ENCODE data around the gene SCN1A.
"Not testable (repeated sequence)": the region's sequence is repeated elsewhere in the genome, so short reads cannot be mapped to it uniquely, and the experiment has no call there.

Gene SCN1A

GRCh38 chr2:166135152-166135848, 7.5 kb upstream of the SCN1A start:
- no peak for DNase-seq (ENCODE audit: low read depth)

GRCh38 chr2:166134252-166135151, 6.7 kb upstream of the SCN1A start:
- DNase-seq (ENCODE audit: low read depth) = no peak

DNA sequence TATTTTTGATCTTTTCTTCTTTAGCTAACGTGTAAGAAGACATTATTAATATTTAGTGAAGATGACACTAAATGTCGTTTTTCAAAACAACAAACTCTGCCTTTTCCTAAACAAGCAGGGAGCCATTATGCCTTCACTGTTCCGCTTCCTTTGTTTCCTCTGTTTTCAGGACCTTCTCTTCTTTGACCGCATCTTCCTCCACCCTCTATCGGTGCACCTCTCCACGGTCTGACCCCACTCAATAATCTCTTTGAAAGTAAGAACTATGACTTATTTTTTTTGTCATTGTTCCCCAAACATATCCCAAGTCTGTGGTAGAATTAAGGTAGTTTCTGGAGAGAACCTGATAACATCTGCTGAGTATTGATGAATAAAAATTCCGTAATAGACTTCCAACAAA, 5.8 kb upstream of the SCN1A start:
- DNase-seq (ENCODE audit: low read depth) = no peak

DNA sequence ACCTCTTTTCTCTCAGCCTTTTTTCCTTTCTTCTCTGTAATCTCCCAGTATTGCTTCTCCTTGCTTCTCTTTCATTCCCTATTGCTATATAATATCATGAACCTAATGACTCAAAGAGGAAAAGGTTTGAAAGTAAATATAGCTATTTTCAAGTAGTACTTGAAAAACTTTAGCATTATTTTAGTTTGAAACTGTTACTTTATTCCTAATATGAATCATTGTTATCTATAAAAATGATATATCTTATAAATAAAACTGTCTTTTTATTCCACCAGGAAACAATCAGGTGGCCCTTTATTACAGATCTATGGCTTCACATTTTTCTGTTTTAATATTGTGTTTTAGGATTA, 311 bp upstream of the SCN1A start:
- no peak for DNase-seq (ENCODE audit: low read depth)

GRCh38 chr2:166126007-166126639, 1.7 kb downstream of the SCN1A start:
- DNase-seq (ENCODE audit: low read depth) = no peak

DNA sequence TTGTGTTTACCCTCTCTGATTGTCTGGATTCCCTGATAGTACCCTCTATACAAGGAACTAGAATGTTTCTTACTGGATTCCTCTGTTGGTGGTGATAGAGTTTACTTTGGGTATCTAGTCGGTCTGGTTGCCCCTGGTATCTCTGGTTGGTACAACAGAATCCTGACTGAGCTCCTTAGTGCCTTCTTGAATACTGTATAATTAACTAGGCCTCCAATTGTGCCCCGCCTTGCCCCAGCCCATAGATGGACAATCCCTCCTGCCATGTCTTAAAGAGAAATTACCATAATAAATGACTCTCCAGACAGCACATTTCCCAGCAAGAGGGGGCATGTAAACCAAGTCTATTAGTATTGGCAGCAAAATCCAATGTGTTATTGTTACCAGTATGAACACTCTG, 2.3 kb downstream of the SCN1A start:
- DNase-seq (ENCODE audit: low read depth) = no peak

DNA sequence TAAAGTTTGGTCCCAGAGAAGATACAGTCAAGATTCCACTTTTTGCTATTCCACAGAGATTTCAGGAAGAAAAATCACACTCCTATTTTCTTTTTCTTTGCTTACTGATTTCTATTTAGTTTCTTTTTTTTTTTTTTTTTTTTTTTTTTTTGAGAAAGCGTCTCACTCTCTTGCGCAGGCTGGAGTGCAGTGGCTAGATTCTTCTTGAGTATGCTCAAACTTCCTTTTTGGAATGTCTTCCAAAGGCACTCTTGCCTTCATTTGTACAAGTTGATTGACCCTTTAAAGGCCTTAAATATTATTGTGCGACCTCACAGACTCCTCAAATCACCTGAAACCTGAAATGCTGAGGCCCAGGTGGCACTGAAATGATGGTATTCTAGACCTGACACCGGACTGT, 9.6 kb downstream of the SCN1A start:
- DNase-seq (ENCODE audit: low read depth) = no peak

- no peak for DNase-seq (ENCODE audit: low read depth)
Measured at GRCh38 chr2:166117491-166117890, 10.3 kb downstream of the SCN1A start.

- no peak for DNase-seq (ENCODE audit: low read depth)
Measured at GRCh38 chr2:166115589-166115988, 12.2 kb downstream of the SCN1A start.

- DNase-seq (ENCODE audit: low read depth) = no peak
Measured at GRCh38 chr2:166112193-166112605, 15.6 kb downstream of the SCN1A start.

GRCh38 chr2:166106431-166107015, 21.3 kb downstream of the SCN1A start:
- no peak for DNase-seq (ENCODE audit: low read depth)

- no peak for DNase-seq (ENCODE audit: low read depth)
Measured at GRCh38 chr2:166104773-166105172, 23.0 kb downstream of the SCN1A start.

- no peak for DNase-seq (ENCODE audit: low read depth)
Measured at GRCh38 chr2:166104084-166104483, 23.7 kb downstream of the SCN1A start.

DNA sequence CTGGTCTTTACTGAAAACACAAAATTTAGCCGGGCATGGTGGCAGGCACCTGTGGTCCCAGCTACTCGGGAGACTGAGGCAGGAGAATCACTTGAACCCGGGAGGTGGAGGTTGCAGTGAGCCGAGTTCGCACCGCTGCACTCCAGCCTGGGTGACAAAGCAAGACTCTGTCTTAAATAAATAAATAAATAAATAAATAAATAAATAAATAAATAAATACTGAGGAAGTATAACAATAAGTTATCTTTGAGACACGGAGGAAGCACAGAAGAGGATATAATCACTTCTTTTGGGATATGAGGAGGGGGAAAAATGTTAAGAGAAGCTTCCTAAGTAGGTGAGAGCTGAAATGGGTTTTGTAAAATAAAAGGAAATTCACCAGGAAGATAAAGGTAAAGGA, 24.5 kb downstream of the SCN1A start:
- not testable (repeated sequence) for DNase-seq (ENCODE audit: low read depth)

- DNase-seq (ENCODE audit: low read depth) = no peak
Measured at GRCh38 chr2:166094325-166094724, 33.5 kb downstream of the SCN1A start.

DNA sequence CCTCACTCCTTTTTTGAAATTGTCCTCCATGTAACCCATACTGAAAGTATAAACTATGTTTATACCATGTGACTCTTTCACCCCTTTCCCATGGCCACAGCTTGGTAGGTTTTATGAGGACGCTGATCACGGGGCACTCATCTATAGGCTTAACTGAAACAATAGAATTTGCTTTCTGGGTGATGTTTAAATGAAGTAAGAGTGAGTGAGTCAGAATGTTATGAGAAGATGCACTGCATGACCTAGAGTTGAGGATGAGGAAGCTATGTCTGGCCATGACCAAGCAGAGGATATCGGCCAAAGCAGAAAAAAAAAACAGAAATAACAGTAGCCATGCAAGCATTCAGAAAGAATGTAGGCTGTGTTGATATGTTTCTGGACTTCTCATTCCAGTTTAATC, 34.9 kb downstream of the SCN1A start:
- DNase-seq (ENCODE audit: low read depth) = no peak

GRCh38 chr2:166091439-166091838, 36.4 kb downstream of the SCN1A start:
- no peak for DNase-seq (ENCODE audit: low read depth)

- DNase-seq (ENCODE audit: low read depth) = no peak
Measured at GRCh38 chr2:166090908-166091307, 36.9 kb downstream of the SCN1A start.

DNA sequence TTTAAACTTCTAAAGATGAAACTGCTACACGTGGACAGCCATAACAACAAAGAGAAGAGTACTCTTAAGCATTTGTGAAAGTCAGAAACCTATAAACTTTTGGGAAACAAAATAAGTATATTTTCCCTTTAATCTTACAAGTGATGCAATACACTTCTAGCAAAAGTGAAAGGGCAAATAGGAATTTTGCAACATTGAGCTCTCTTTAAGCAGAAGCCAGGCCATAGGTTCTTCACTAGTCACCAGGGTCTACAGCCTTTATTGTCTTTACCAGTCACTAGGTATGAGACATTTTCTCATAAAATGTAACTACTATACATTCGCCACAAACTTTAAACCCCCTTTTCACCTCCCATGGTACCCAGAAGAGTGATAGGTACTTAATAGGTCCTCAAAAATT, 37.5 kb downstream of the SCN1A start:
- no peak for DNase-seq (ENCODE audit: low read depth)

GRCh38 chr2:166088634-166089033, 39.2 kb downstream of the SCN1A start:
- DNase-seq (ENCODE audit: low read depth) = no peak

DNA sequence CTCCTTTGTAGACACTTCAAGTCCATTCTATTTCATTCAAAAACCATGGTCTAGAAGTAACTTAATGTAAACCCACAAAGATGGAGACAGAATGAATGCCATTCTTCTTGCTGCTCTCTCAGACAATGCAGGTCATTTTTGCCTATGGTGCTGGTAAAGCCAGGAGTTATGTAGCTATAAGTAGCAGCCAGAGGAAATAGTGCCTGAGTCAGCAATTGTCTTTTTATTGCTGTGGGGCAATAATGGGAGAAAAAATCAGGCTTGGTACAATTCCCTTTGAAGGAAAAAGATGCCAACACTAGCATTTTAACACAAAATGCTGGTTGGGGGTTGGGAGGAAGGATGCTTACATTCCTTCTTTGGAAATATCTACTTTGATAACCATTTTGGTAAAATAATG, 43.5 kb downstream of the SCN1A start:
- no peak for DNase-seq (ENCODE audit: low read depth)

GRCh38 chr2:166082736-166083135, 45.1 kb downstream of the SCN1A start:
- no peak for DNase-seq (ENCODE audit: low read depth)

DNA sequence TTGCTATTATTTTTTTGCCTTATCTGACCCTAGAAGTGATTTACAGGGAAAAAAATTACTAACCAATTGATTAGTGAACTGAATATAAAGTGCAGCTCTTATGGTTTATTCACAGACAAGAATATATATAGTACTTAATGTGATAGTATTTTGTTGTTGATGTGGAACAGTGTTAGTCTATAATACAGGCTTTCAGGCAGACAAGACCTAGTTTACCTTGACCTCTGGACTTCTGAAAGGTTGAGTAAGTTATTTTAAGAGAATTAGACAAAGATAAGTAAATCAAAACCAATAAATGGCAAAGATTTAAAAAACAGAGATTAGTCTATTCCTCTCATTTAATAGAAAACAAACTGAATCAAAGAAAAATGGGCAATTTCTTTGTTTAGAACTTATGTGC, 46.0 kb downstream of the SCN1A start:
- DNase-seq (ENCODE audit: low read depth) = no peak
